Liver (tissue), 3 donors: Measurements from ENCODE around the gene GGA1.

Experiments used
- CTCF ChIP-seq: fragments of 150-350 bp; IDR thresholded peaks from 2 replicates; pipeline ENCODE4 v1.5.1; 2017; ENCODE audit warnings: improper control_type of control experiment, low read depth, low read length; ENCODE audit not compliant: missing input control
- GABPA ChIP-seq, 2 donors: IDR thresholded peaks in 1 of 2; conservative IDR thresholded peaks in 1 of 2; 2 replicates each; pipeline ENCODE4 v1.6.1; 2016; ENCODE audit warnings: antibody characterized with exemption in 2 of 2, mild to moderate bottlenecking in 1 of 2, moderate library complexity in 1 of 2
- JUND ChIP-seq, 2 donors: IDR thresholded peaks; 2 replicates each; pipeline ENCODE4 v1.6.1; 2016; ENCODE audit warnings: antibody characterized with exemption in 2 of 2
- MAX ChIP-seq: IDR thresholded peaks from 2 replicates; pipeline ENCODE4 v1.6.1; 2016; ENCODE audit warnings: antibody characterized with exemption
- RAD21 ChIP-seq, 2 donors: IDR thresholded peaks; 2 replicates each; pipeline ENCODE4 v1.6.1; 2016; ENCODE audit warnings: antibody characterized with exemption in 2 of 2, mild to moderate bottlenecking in 2 of 2
- REST ChIP-seq: IDR thresholded peaks from 2 replicates; pipeline ENCODE4 v1.6.1; 2016; ENCODE audit warnings: antibody characterized with exemption, mild to moderate bottlenecking
- TAF1 ChIP-seq: conservative IDR thresholded peaks from 2 replicates; pipeline ENCODE4 v1.6.1; 2016; ENCODE audit warnings: antibody characterized with exemption, mild to moderate bottlenecking
- YY1 ChIP-seq: IDR thresholded peaks from 2 replicates; pipeline ENCODE4 v1.6.1; 2016; ENCODE audit warnings: antibody characterized with exemption, mild to moderate bottlenecking
- ZBTB33 ChIP-seq: IDR thresholded peaks from 2 replicates; pipeline ENCODE4 v1.6.1; 2016; ENCODE audit warnings: antibody characterized with exemption
- TF ChIP-seq, protein P1 (sequence below): IDR thresholded peaks from 2 replicates; pipeline ENCODE4 v1.6.1; 2016; ENCODE audit warnings: antibody characterized with exemption
- donor health status: healthy.
- donor health status: healthy.

DNA sequence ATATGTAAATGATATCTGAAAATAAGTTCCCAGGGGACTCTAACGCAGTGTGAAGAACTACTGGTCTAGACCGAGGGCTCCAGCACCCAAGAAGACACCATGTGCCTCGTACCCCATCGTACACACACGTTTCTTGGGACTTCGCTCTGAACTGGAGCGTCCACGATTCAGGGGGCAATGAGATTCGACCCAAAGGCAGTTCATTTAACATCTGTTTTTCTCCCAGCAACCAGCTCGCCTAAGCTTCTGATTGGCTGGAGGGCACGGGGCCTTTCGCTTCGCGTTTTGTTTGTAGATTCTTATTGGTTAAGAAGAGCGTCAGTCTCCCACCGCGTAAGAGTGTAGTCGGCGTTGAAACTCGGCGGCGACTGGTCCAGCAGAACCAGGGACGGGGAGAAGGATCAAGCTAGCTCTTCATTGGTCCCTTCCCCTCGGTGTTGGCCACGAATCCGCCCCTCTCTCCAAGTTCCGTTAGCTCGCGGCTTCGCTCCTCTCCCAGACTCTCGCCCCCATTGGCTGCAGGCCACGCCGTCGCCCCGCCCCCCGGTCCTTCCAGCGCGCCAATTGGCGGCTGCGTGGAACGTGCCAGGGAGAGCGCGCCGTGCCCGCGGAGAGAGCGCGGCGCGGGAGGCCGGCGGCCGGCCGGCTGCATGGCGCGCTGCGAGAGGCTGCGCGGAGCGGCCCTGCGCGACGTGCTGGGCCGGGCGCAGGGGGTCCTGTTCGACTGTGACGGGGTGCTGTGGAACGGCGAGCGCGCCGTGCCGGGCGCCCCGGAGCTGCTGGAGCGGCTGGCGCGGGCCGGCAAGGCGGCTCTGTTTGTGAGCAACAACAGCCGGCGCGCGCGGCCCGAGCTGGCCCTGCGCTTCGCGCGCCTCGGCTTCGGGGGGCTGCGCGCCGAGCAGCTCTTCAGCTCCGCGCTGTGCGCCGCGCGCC, 49.8 kb downstream of the GGA1 start, which contains the start of gene PDXP:
- no peak for TF ChIP-seq CTCF
- TF ChIP-seq RAD21 (IDR thresholded peaks at IDR 0.05), result no peak
- peak; percentile 60 for TF ChIP-seq REST
- peak; percentile 28 for TF ChIP-seq ZBTB33
- TF ChIP-seq GABPA (IDR thresholded peaks at IDR 0.05 in 1 of 2, conservative IDR thresholded peaks at IDR 0.05 in 1 of 2), result peak in 1 of 2 donors; percentile 72
- TF ChIP-seq TAF1, result peak; percentile 15
- TF ChIP-seq JUND (IDR thresholded peaks at IDR 0.05), result no peak
- peak; percentile 64 for TF ChIP-seq YY1
- peak; percentile 52 for TF ChIP-seq MAX
- TF ChIP-seq, protein P1, sequence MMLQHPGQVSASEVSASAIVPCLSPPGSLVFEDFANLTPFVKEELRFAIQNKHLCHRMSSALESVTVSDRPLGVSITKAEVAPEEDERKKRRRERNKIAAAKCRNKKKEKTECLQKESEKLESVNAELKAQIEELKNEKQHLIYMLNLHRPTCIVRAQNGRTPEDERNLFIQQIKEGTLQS, result no peak
